K562 (cell line): ENCODE measurements around the gene ARHGAP12. TPM values are rescaled to one million over a fixed set of nuclear protein-coding genes. Genes with fewer than 3 reads are reported as not detected.

Experiments used
- ARID4B ChIP-seq: sonication (generic); formaldehyde crosslinking; IDR thresholded peaks from 2 replicates; pipeline ENCODE4 v1.8.0; 2022; ENCODE audit warnings: mild to moderate bottlenecking, missing genetic modification reagents
- BRD4 ChIP-seq: fragments of 200-600 bp; sonication (generic); IDR thresholded peaks from 2 replicates; pipeline ENCODE4 v1.6.1; 2017; ENCODE audit warnings: inconsistent platforms
- CBX8 ChIP-seq: fragments of 200-600 bp; sonication (generic); IDR thresholded peaks from 2 replicates; pipeline ENCODE4 v1.6.1; 2012; ENCODE audit warnings: borderline replicate concordance, mixed run types, low read depth, mild to moderate bottlenecking, moderate library complexity, mixed read lengths, low read length, control low read depth, inconsistent platforms; ENCODE audit not compliant: poor library complexity, severe bottlenecking; ENCODE audit errors: extremely low read depth
- DPF2 ChIP-seq: fragments of 450-650 bp; IDR thresholded peaks from 2 replicates; pipeline ENCODE4 v1.6.1; 2016
- ELF1 ChIP-seq: fragments of 200-800 bp; sonication (Bioruptor generic); IDR thresholded peaks from 2 replicates; pipeline ENCODE4 v1.6.1; 2016; ENCODE audit warnings: missing genetic modification characterization, missing compliant biosample characterization
- GTF2E2 ChIP-seq: fragments of 200-800 bp; sonication (Bioruptor generic); IDR thresholded peaks from 2 replicates; pipeline ENCODE4 v1.6.1; 2016; ENCODE audit warnings: missing genetic modification characterization, missing compliant biosample characterization
- KHSRP ChIP-seq: fragments of 450-650 bp; IDR thresholded peaks from 2 replicates; pipeline ENCODE4 v1.6.1; 2017
- MTA2 ChIP-seq: fragments of 450-650 bp; IDR thresholded peaks from 2 replicates; pipeline ENCODE4 v1.6.1; 2016; ENCODE audit warnings: low read depth
- PHF21A ChIP-seq: fragments of 450-650 bp; IDR thresholded peaks from 2 replicates; pipeline ENCODE4 v1.6.1; 2017; ENCODE audit warnings: low read depth, borderline replicate concordance
- PTRF ChIP-seq: fragments of 450-650 bp; IDR thresholded peaks from 2 replicates; pipeline ENCODE4 v1.6.1; 2016; ENCODE audit warnings: mild to moderate bottlenecking, missing genetic modification characterization, missing compliant biosample characterization
- RBM14 ChIP-seq: fragments of 200-400 bp; formaldehyde crosslinking; IDR thresholded peaks from 2 replicates; pipeline ENCODE4 v1.6.1; 2018; ENCODE audit warnings: low read depth, mild to moderate bottlenecking, low read length, moderate library complexity, borderline replicate concordance; ENCODE audit not compliant: insufficient read depth
- THRAP3 ChIP-seq: fragments of 450-650 bp; IDR thresholded peaks from 2 replicates; pipeline ENCODE4 v1.6.1; 2016; ENCODE audit warnings: mild to moderate bottlenecking, inconsistent platforms, borderline replicate concordance
- TRIM24 ChIP-seq, 2 experiments: fragments of 450-650 bp; IDR thresholded peaks; 2 replicates each; pipeline ENCODE4 v1.6.1; 2016
- U2AF2 ChIP-seq: fragments of 200-400 bp; formaldehyde crosslinking; optimal IDR thresholded peaks from 2 replicates; pipeline ENCODE3; 2017; ENCODE audit warnings: low read depth, mild to moderate bottlenecking, low read length
- polyA plus RNA-seq, 8 experiments: library from polyadenylated mRNA; depleted of rRNA in 4 of 8; stranded (reverse) in 5 of 8; unstranded in 3 of 8; fragments of >200 nt; fragmentation: Nextera tagmentation in 2 of 8; fragmentation: Illumina TruSeq in 1 of 8; extraction: Ambion mirVana in 2 of 8; extraction: Trizol in 1 of 8; gene quantifications; 2 replicates each; pipeline versions ENCODE4 v1.2.1 to v1.2.3, GENCODE V29; 2011 to 2014; ENCODE audit warnings: inconsistent platforms in 1 of 8, missing spikeins in 1 of 8
- total RNA-seq, 7 experiments: library from RNA; depleted of rRNA in 6 of 7; stranded (reverse); fragments of >200 nt in 6 of 7; fragmentation: Illumina TruSeq in 2 of 7; extraction: Trizol in 2 of 7; gene quantifications; 2 replicates each; pipeline versions ENCODE4 v1.2.1 to v1.2.3, GENCODE V29; 2011 to 2021; ENCODE audit warnings: low replicate concordance in 1 of 7
- TF ChIP-seq, protein P1 (sequence below), 2 experiments: IDR thresholded peaks; 2 replicates each; pipeline ENCODE4 v1.6.1; 2011; ENCODE audit warnings: borderline replicate concordance in 1 of 2, control low read depth in 1 of 2, low read depth in 1 of 2, low read length in 1 of 2, mild to moderate bottlenecking in 1 of 2, mixed read lengths in 1 of 2, moderate library complexity in 1 of 2; ENCODE audit not compliant: insufficient read depth in 1 of 2, insufficient read length in 1 of 2, poor library complexity in 1 of 2, severe bottlenecking in 1 of 2; ENCODE audit errors: extremely low read depth in 1 of 2
- TF ChIP-seq, protein P2 (sequence below): sonication (generic); formaldehyde crosslinking; IDR thresholded peaks from 2 replicates; pipeline ENCODE4 v1.8.0; 2022; ENCODE audit warnings: mild to moderate bottlenecking, missing genetic modification reagents, borderline replicate concordance
- TF ChIP-seq, protein P3 (sequence below): fragments of 450-650 bp; IDR thresholded peaks from one replicate; pipeline ENCODE4 v1.6.1; 2018; ENCODE audit warnings: mild to moderate bottlenecking, moderate library complexity; ENCODE audit not compliant: partially characterized antibody

The ARHGAP12 gene
- total and polyA plus RNA-seq, 9 of the 15 experiments (the other 6 are each of a cell fraction or from before 2014, with no cell fraction given): 4.4 to 18.7 (median 10.1) TPM

DNA sequence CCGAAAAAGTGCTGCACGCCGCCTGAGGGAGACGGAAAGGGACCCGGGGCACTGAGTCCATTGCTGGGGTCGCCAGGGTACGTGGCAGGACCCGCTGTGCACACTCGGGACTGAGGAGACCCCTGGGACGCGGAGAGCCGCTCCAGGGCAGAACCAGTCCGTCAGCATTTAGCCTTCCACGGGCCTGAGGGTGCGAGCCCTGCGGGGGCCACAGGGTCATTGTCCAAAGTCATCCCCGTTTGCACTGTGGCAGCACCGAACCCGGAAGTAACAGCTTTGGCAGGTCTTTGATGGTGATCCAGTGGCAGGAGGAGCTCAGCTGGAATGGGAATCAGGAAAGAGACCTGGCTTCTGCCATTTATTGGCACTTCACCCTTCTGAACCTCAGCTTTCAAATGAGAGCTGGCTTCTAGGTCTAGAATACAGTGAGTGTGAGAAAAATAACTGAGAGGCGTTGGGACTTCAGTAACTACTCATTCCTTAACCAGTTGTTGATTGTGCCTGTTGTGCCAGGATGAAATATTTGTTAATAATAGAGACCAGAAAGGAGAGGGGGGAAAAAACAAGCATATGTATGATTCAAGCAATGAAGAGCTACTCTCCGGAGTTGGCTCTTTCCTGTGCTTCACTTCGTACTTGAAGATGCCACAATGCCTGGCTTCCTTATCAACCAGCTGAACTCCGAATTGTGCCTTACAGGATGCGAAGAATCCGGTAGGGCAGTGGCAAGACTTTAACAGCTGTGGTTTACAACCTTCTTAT is 811 bp upstream of the ARHGAP12 start (continued):
- TF ChIP-seq, protein P1, sequence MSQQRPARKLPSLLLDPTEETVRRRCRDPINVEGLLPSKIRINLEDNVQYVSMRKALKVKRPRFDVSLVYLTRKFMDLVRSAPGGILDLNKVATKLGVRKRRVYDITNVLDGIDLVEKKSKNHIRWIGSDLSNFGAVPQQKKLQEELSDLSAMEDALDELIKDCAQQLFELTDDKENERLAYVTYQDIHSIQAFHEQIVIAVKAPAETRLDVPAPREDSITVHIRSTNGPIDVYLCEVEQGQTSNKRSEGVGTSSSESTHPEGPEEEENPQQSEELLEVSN (IDR thresholded peaks at IDR 0.05; ENCODE audit: borderline replicate concordance in 1 of 2, extremely low read depth in 1 of 2, insufficient read depth in 1 of 2, insufficient read length in 1 of 2, low read depth in 1 of 2, low read length in 1 of 2, poor library complexity in 1 of 2, severe bottlenecking in 1 of 2): peak in 1 of 2 experiments; percentile 8
- TF ChIP-seq, protein P2, sequence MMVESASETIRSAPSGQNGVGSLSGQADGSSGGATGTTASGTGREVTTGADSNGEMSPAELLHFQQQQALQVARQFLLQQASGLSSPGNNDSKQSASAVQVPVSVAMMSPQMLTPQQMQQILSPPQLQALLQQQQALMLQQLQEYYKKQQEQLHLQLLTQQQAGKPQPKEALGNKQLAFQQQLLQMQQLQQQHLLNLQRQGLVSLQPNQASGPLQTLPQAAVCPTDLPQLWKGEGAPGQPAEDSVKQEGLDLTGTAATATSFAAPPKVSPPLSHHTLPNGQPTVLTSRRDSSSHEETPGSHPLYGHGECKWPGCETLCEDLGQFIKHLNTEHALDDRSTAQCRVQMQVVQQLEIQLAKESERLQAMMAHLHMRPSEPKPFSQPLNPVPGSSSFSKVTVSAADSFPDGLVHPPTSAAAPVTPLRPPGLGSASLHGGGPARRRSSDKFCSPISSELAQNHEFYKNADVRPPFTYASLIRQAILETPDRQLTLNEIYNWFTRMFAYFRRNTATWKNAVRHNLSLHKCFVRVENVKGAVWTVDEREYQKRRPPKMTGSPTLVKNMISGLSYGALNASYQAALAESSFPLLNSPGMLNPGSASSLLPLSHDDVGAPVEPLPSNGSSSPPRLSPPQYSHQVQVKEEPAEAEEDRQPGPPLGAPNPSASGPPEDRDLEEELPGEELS (CRISPR knock-in tag): no peak
- TF ChIP-seq U2AF2 (no peak), DPF2 (no peak), BRD4 (no peak), CBX8 (no peak), PTRF (tag) (no peak), ELF1 (peak; percentile 90), TRIM24 (IDR thresholded peaks at IDR 0.05) (no peak), MTA2 (0 out of 2 replicates have a peak, but pooled peaks have one; percentile 11), THRAP3 (peak; percentile 26; the same call in 1 of the 2 replicates), ARID4B (CRISPR knock-in tag) (0 out of 2 replicates have a peak, but pooled peaks have one; percentile 7), RBM14 (0 out of 2 replicates have a peak, but pooled peaks have one; percentile 18), KHSRP (no peak), PHF21A (no peak), GTF2E2 (tag) (peak; percentile 38; the same call in 1 of the 2 replicates)
- TF ChIP-seq, protein P3, sequence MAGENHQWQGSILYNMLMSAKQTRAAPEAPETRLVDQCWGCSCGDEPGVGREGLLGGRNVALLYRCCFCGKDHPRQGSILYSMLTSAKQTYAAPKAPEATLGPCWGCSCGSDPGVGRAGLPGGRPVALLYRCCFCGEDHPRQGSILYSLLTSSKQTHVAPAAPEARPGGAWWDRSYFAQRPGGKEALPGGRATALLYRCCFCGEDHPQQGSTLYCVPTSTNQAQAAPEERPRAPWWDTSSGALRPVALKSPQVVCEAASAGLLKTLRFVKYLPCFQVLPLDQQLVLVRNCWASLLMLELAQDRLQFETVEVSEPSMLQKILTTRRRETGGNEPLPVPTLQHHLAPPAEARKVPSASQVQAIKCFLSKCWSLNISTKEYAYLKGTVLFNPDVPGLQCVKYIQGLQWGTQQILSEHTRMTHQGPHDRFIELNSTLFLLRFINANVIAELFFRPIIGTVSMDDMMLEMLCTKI: no peak
